GM12865 (cell line): Measurements from ENCODE around the gene DPH1.

ENCODE experiments used
- DNase-seq: peaks from one replicate; pipeline ENCODE4 v3.0.0; 2010; ENCODE audit warnings: low read depth
- H3K4me3 ChIP-seq: 2 replicates; pipeline ENCODE4 v1.5.1; 2011; ENCODE audit warnings: mild to moderate bottlenecking, low read depth, low read length, control low read depth
- TF ChIP-seq, protein P1 (sequence below): IDR thresholded peaks from 2 replicates; pipeline ENCODE4 v1.5.1; 2011; ENCODE audit warnings: low read length, control low read depth, low read depth, inconsistent platforms; ENCODE audit not compliant: insufficient read depth; ENCODE audit errors: missing control alignments

The DPH1 gene

GRCh38 chr17:2037155-2037554 lies 7.2 kb downstream of the DPH1 start:
- DNase-seq = no peak
- H3K4me3 ChIP-seq = no peak overlapping the region
- TF ChIP-seq, protein P1, sequence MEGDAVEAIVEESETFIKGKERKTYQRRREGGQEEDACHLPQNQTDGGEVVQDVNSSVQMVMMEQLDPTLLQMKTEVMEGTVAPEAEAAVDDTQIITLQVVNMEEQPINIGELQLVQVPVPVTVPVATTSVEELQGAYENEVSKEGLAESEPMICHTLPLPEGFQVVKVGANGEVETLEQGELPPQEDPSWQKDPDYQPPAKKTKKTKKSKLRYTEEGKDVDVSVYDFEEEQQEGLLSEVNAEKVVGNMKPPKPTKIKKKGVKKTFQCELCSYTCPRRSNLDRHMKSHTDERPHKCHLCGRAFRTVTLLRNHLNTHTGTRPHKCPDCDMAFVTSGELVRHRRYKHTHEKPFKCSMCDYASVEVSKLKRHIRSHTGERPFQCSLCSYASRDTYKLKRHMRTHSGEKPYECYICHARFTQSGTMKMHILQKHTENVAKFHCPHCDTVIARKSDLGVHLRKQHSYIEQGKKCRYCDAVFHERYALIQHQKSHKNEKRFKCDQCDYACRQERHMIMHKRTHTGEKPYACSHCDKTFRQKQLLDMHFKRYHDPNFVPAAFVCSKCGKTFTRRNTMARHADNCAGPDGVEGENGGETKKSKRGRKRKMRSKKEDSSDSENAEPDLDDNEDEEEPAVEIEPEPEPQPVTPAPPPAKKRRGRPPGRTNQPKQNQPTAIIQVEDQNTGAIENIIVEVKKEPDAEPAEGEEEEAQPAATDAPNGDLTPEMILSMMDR = no peak

DNA sequence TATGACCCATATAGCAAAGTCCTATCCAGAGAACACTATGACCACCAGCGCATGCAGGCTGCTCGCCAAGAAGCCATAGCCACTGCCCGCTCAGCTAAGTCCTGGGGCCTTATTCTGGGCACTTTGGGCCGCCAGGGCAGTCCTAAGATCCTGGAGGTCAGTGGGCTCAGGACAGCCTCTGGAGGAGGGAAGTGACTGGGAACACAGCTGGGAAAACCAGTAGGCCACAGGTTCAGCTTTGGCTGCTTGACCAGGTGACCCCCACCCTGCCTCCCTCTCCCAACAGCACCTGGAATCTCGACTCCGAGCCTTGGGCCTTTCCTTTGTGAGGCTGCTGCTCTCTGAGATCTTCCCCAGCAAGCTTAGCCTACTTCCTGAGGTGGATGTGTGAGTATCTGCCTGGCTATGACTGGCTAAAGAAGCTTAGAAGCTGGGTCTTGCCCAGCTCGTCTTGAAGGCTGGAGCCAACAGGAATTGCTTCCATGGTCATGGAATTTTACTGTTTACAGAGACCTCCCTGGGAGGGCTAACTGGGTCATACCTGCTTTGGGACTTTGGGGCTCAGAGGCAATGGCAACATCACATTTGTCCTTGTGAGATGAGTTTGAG lies 10.4 kb downstream of the DPH1 start:
- H3K4me3 ChIP-seq = no peak overlapping the region
- TF ChIP-seq, protein P1 = no peak
- no peak for DNase-seq

GRCh38 chr17:2040942-2041560 lies 11.1 kb downstream of the DPH1 start:
- TF ChIP-seq, protein P1 = no peak
- H3K4me3 ChIP-seq = peak overlapping the region; percentile 51; the same call in 1 of the 2 replicates
- DNase-seq = no peak

DNA sequence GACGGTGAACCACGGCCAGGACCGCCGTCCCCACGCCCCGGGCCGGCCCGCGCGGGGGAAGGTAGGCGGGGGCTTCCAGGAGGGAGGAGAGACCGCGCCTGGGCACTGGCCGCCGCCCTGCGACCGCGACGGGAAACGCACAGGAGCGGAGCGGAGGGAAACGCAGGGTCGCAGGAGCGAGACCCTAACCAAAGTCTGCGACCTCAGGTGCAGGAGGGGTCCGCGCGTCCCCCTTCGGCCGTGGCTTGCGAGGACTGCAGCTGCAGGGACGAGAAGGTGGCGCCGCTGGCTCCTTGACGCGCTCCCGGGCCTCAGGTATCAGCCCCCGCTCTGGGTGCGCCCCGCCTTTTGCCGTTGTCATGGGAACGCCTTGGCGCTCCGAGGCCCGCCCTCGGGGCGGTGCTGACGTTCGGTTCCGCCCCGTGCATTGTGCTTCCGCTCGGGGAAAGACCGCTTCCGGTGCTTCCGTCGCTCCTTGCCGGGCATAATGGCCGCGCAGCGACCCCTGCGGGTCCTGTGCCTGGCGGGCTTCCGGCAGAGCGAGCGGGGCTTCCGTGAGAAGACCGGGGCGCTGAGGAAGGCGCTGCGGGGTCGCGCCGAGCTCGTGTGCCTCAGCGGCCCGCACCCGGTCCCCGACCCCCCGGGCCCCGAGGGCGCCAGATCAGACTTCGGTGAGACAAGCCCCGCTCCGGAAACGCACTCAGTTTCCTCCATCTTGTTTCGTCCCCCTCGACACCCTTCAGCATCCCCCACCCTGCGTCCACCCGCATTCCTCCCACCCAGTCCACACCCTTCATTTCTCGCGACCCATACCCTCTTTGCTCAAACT lies 11.8 kb downstream of the DPH1 start, which contains the start of gene OVCA2:
OVCA2 (plus strand) TSS at position 462 of the 829 bp plus-strand sequence; CDS start at position 488, 26 bp downstream.
- TF ChIP-seq, protein P1 = peak; percentile 58
- H3K4me3 ChIP-seq = peak within 1 kb of the TSS; percentile 90
- peak; percentile 97 for DNase-seq

DNA sequence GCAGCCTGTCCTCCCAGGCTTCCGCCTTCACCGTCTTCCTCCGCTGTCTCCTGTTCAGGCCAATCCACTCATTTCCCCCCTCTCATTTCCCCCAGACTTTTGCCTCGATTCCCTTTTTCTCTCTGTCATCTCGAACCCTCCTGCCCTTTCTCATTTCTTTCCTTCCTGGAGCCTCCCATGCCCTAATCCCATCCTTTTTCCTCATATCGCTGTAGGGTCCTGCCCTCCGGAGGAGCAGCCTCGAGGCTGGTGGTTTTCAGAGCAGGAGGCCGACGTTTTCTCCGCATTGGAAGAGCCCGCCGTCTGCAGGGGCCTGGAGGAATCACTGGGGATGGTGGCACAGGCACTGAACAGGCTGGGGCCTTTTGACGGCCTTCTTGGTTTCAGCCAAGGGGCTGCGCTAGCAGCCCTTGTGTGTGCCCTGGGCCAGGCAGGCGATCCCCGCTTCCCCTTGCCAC lies 12.5 kb downstream of the DPH1 start:
- peak overlapping the region; percentile 90 for H3K4me3 ChIP-seq
- TF ChIP-seq, protein P1 = no peak
- peak; percentile 45 for DNase-seq

- H3K4me3 ChIP-seq = peak overlapping the region; percentile 90
- no peak for DNase-seq
- TF ChIP-seq, protein P1 = no peak
Observed at GRCh38 chr17:2042933-2043332, 13.0 kb downstream of the DPH1 start.
